Measurements from ENCODE around the gene MARK3.
A peak's percentile ranks its signal among the peaks of the same experiment; 100 is the strongest.

MARK3 gene

DNA sequence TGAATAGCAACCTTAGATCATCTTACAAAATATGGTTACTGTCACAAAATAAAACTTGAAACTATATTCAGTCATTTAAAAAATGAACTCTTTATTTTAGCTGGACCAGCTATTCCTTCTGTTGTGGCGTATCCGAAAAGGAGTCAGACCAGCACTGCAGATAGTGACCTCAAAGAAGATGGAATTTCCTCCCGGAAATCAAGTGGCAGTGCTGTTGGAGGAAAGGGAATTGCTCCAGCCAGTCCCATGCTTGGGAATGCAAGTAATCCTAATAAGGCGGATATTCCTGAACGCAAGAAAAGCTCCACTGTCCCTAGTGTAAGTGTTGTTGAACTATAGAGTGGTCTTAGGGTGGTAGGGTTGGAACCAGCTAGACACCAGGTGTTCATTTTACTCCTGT is 89.7 kb downstream of the MARK3 start:
- in situ Hi-C loops (cut with HindIII; ENCODE audit: low sequenced_read_pairs), result no loop called here
- DNase-seq (ENCODE audit: low read depth, low spot score), result no peak
- no peak for TF ChIP-seq CTCF (IDR thresholded peaks at IDR 0.05; ENCODE audit: low read depth, low read length)
- H3K4me3 ChIP-seq (ENCODE audit: low read depth, low read length), result no peak overlapping the region

DNA sequence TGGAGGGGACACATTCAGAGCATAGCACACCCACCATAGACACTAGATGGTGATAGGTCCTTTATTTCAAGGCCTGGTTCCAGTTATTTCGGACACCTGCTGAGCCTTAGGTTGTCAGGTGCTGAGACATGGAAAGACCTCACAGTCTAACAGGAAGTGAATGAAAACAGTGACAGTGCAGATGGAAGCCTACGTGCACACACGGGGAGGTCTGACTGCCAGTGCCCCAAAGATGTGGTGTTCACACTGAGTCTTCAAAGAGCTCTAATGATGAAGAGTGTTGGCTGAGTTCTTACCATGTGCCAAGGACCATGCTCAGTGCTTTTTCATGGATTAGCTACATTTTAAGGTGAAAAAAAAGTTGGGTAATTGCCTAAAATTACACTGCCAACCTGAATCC is 90.8 kb downstream of the MARK3 start:
- no peak overlapping the region for H3K4me3 ChIP-seq (ENCODE audit: low read depth, low read length)
- in situ Hi-C loops (cut with HindIII; ENCODE audit: low sequenced_read_pairs), result no loop called here
- TF ChIP-seq CTCF (IDR thresholded peaks at IDR 0.05; ENCODE audit: low read depth, low read length), result no peak
- DNase-seq (ENCODE audit: low read depth, low spot score), result no peak

DNA sequence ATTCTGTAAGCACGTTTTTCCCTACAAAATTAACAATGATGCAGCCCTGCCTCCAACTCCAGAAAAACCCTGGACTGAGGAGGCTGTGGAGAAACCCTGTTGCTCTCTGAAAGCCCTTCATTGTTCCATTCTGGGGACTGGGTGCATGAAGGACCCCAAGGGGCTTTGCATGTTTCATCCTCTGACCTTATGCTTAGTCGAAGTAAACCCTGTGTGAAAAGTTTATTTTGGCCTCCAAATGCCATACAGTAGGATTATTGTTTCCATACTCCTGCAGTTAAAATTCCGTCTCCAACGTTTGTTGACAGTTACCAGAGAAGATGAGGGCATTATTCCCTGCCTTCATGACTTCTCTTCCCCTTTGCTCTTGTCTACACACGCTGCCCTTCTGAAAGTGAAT is 91.4 kb downstream of the MARK3 start:
- no peak for DNase-seq (ENCODE audit: low read depth, low spot score)
- in situ Hi-C loops (cut with HindIII; ENCODE audit: low sequenced_read_pairs), result no loop called here
- H3K4me3 ChIP-seq (ENCODE audit: low read depth, low read length), result no peak overlapping the region
- no peak for TF ChIP-seq CTCF (IDR thresholded peaks at IDR 0.05; ENCODE audit: low read depth, low read length)

DNA sequence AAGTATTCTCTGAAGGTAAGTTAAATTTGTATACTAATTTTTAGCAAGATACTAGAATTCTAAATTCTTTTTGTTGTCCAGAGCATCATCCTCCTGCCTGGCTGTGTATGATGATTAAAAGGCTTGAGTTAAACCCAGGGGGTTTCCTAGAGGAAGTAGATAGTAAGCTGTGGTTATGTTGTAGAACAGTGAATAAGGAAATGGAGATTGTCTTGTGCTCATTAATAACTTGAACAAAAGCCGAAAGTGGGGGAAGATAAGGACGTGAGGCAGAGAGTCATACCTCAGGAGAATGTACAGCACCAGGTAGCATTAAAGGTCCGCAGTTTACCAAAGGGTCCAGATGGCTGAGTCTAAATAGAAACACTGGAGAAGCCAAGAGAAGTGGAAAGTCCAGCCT is 95.4 kb downstream of the MARK3 start:
- H3K4me3 ChIP-seq (ENCODE audit: low read depth, low read length), result no peak overlapping the region
- in situ Hi-C loops (cut with HindIII; ENCODE audit: low sequenced_read_pairs), result no loop called here
- no peak for TF ChIP-seq CTCF (IDR thresholded peaks at IDR 0.05; ENCODE audit: low read depth, low read length)
- DNase-seq (ENCODE audit: low read depth, low spot score), result no peak

DNA sequence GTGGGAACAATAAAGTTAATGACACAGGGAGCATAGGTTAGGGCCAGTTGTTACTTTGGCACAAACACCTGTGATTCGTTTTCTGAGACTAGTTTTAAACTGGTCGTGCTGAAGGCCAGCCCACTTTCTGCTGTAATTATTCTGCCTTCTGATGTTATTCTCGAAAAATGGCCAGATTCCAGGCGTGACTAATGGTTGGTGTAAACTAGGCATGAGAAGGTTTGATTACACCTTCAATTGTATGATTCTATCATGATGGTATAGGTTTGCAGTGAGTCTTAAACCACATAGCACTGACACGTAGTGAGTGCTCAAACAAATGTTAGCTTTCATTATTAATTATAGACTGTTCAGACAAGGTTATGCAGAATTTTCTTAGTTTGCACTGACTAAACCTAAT is 98.4 kb downstream of the MARK3 start:
- TF ChIP-seq CTCF (IDR thresholded peaks at IDR 0.05; ENCODE audit: low read depth, low read length), result no peak
- in situ Hi-C loops (cut with HindIII; ENCODE audit: low sequenced_read_pairs), result no loop called here
- DNase-seq (ENCODE audit: low read depth, low spot score), result peak; percentile 86
- H3K4me3 ChIP-seq (ENCODE audit: low read depth, low read length), result no peak overlapping the region

DNA sequence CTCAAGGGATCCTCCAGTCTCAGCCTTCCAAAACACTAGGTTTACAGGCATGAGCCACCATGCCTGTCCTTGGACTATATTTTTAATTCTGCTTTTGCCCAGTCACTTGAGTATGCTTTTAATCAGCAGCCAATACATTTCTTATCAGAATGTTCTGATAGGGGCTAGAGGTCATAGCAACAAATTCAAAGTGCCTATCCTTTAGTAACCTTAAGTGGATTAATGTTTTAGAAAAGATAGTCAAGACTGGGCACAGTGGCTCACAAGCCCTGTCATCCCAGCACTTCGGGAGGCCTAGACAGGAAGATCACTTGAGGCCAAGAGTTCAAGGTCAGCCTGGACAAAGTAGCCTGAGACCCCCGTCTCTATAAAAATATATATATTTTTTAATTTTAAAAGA is 100.3 kb downstream of the MARK3 start:
- DNase-seq (ENCODE audit: low read depth, low spot score), result no peak
- no peak for TF ChIP-seq CTCF (IDR thresholded peaks at IDR 0.05; ENCODE audit: low read depth, low read length)
- in situ Hi-C loops (cut with HindIII; ENCODE audit: low sequenced_read_pairs), result no loop called here
- H3K4me3 ChIP-seq (ENCODE audit: low read depth, low read length), result no peak overlapping the region

- DNase-seq (ENCODE audit: low read depth, low spot score), result no peak
- in situ Hi-C loops (cut with HindIII; ENCODE audit: low sequenced_read_pairs), result no loop called here
- no peak for TF ChIP-seq CTCF (IDR thresholded peaks at IDR 0.05; ENCODE audit: low read depth, low read length)
- no peak overlapping the region for H3K4me3 ChIP-seq (ENCODE audit: low read depth, low read length)
Measured at GRCh38 chr14:103488071-103488470, 102.9 kb downstream of the MARK3 start.
